GM23338 (cell line): ENCODE results near the gene CSRNP3. TPM values are rescaled to one million over a fixed set of nuclear protein-coding genes. Genes with fewer than 3 reads are reported as not detected.
A peak's percentile ranks its signal among the peaks of the same experiment; 100 is the strongest.

Experiments
- ATAC-seq: fragments of 200-7000 bp; cut with Tn5 transposase; 3 replicates; pipeline ENCODE4 v1.9.1; 2020
- DNase-seq: peaks from one replicate; pipeline ENCODE4 v3.0.0-alpha.2; 2015; ENCODE audit warnings: low spot score
- H2AFZ ChIP-seq: fragments of 200-600 bp; sonication (generic); 2 replicates; pipeline ENCODE4 v1.8.0; 2016; ENCODE audit warnings: antibody characterized with exemption, mild to moderate bottlenecking, moderate library complexity
- H3F3A ChIP-seq: fragments of 200-600 bp; sonication (generic); replicated peaks from 2 replicates; pipeline ENCODE4 v1.8.0; 2017; ENCODE audit warnings: antibody characterized with exemption, mixed run types, low read depth
- H3K27ac ChIP-seq: fragments of 200-600 bp; sonication (generic); 2 replicates; pipeline ENCODE4 v1.6.1; 2016; ENCODE audit warnings: low read depth
- H3K27me3 ChIP-seq: fragments of 200-600 bp; sonication (generic); 2 replicates; pipeline ENCODE4 v1.8.0; 2016; ENCODE audit warnings: mild to moderate bottlenecking, mixed run types, moderate library complexity; ENCODE audit not compliant: insufficient read depth
- H3K36me3 ChIP-seq: fragments of 200-600 bp; sonication (generic); 2 replicates; pipeline ENCODE4 v1.8.0; 2016; ENCODE audit warnings: mild to moderate bottlenecking; ENCODE audit not compliant: insufficient read depth
- H3K4me1 ChIP-seq: fragments of 200-600 bp; sonication (generic); 2 replicates; pipeline ENCODE4 v1.8.0; 2016; ENCODE audit warnings: mild to moderate bottlenecking, moderate library complexity; ENCODE audit not compliant: insufficient read depth
- H3K4me2 ChIP-seq: fragments of 200-600 bp; sonication (generic); 2 replicates; pipeline ENCODE4 v1.7.1; 2017; ENCODE audit warnings: mixed run types
- H3K4me3 ChIP-seq: fragments of 200-600 bp; sonication (generic); 2 replicates; pipeline ENCODE4 v1.6.1; 2016; ENCODE audit warnings: mixed run types
- H3K79me2 ChIP-seq: fragments of 200-600 bp; sonication (generic); replicated peaks from 2 replicates; pipeline ENCODE4 v1.8.0; 2017; ENCODE audit warnings: mild to moderate bottlenecking; ENCODE audit not compliant: insufficient read depth
- H3K9me2 ChIP-seq: fragments of 200-600 bp; sonication (generic); 2 replicates; pipeline ENCODE4 v1.8.0; 2017; ENCODE audit not compliant: insufficient read depth
- H4K20me1 ChIP-seq: fragments of 200-600 bp; sonication (generic); replicated peaks from 2 replicates; pipeline ENCODE4 v1.8.0; 2017; ENCODE audit warnings: mild to moderate bottlenecking; ENCODE audit not compliant: insufficient read depth
- H3K27ac Mint-ChIP-seq: 2 replicates; pipeline ENCODE4 v1.8.0; 2020; ENCODE audit warnings: inconsistent platforms, mild to moderate bottlenecking, moderate library complexity, mixed read lengths
- H3K27me3 Mint-ChIP-seq: 3 replicates; pipeline ENCODE4 v1.8.0; 2022; ENCODE audit warnings: low read depth, mild to moderate bottlenecking, moderate library complexity, mixed read lengths, inconsistent platforms; ENCODE audit not compliant: insufficient read depth, poor library complexity
- H3K36me3 Mint-ChIP-seq: 3 replicates; pipeline ENCODE4 v1.8.0; 2021; ENCODE audit warnings: low read depth, mild to moderate bottlenecking, inconsistent platforms, moderate library complexity, mixed read lengths
- H3K4me1 Mint-ChIP-seq: 3 replicates; pipeline ENCODE4 v1.8.0; 2020; ENCODE audit warnings: mild to moderate bottlenecking, inconsistent platforms, mixed read lengths
- H3K4me3 Mint-ChIP-seq: 3 replicates; pipeline ENCODE4 v1.8.0; 2021; ENCODE audit warnings: moderate library complexity, mild to moderate bottlenecking, inconsistent platforms, mixed read lengths
- H3K9me3 Mint-ChIP-seq: 3 replicates; pipeline ENCODE4 v1.8.0; 2020; ENCODE audit warnings: moderate library complexity, mild to moderate bottlenecking, inconsistent platforms, mixed read lengths
- CREB1 ChIP-seq: fragments of 250-450 bp; sonication (Bioruptor Pico); IDR thresholded peaks from 2 replicates; pipeline ENCODE4 v1.5.0; 2020; ENCODE audit warnings: low read depth, mild to moderate bottlenecking, moderate library complexity
- EZH2phosphoT487 ChIP-seq: fragments of 200-600 bp; sonication (generic); IDR thresholded peaks from one replicate; pipeline ENCODE4 v1.8.1; 2018; ENCODE audit warnings: antibody characterized with exemption; ENCODE audit not compliant: unreplicated experiment
- JUNB ChIP-seq: IDR thresholded peaks from one replicate; pipeline ENCODE4 v1.6.1; 2016; ENCODE audit warnings: antibody characterized with exemption; ENCODE audit not compliant: unreplicated experiment
- NANOG ChIP-seq: IDR thresholded peaks from 2 replicates; pipeline ENCODE4 v1.6.1; 2016; ENCODE audit warnings: antibody characterized with exemption, borderline replicate concordance
- POLR2AphosphoS5 ChIP-seq: IDR thresholded peaks from 2 replicates; pipeline ENCODE4 v1.6.1; 2016; ENCODE audit warnings: antibody characterized with exemption, low read depth
- STAT1 ChIP-seq: IDR thresholded peaks from one replicate; pipeline ENCODE4 v1.6.1; 2016; ENCODE audit warnings: antibody characterized with exemption; ENCODE audit not compliant: unreplicated experiment
- polyA plus RNA-seq: library from polyadenylated mRNA; unstranded; fragments of >200 nt; fragmentation: Nextera tagmentation; extraction: Ambion mirVana; gene quantifications from 2 replicates; pipeline ENCODE4 v1.2.1, GENCODE V29; 2016
- total RNA-seq: library from RNA; depleted of rRNA; stranded (reverse); fragments of >200 nt; shearing (Covaris generic); gene quantifications from 2 replicates; pipeline ENCODE4 v1.2.3, GENCODE V29; 2014
- TF ChIP-seq, protein P1 (sequence below): IDR thresholded peaks from one replicate; pipeline ENCODE4 v1.6.1; 2018; ENCODE audit warnings: antibody characterized with exemption; ENCODE audit not compliant: unreplicated experiment
- TF ChIP-seq, protein P2 (sequence below): IDR thresholded peaks from 2 replicates; pipeline ENCODE4 v1.6.1; 2016; ENCODE audit warnings: antibody characterized with exemption
- TF ChIP-seq, protein P3 (sequence below): fragments of 250-450 bp; sonication (Bioruptor Pico); IDR thresholded peaks from 2 replicates; pipeline ENCODE4 v1.5.0; 2020; ENCODE audit warnings: mild to moderate bottlenecking, moderate library complexity
- TF ChIP-seq, protein P4 (sequence below), 2 experiments: fragments of 200-600 bp in 1 of 2; sonication (generic) in 1 of 2; conservative IDR thresholded peaks; 2 replicates each; pipeline versions ENCODE4 v1.5.1 to v1.6.1; 2016 to 2017; ENCODE audit warnings: antibody characterized with exemption in 2 of 2, low read depth in 2 of 2, mild to moderate bottlenecking in 2 of 2, moderate library complexity in 1 of 2

Gene CSRNP3
- total and polyA plus RNA-seq, 2 experiments from 2014 or later = 3.8 to 6.8 TPM

DNA sequence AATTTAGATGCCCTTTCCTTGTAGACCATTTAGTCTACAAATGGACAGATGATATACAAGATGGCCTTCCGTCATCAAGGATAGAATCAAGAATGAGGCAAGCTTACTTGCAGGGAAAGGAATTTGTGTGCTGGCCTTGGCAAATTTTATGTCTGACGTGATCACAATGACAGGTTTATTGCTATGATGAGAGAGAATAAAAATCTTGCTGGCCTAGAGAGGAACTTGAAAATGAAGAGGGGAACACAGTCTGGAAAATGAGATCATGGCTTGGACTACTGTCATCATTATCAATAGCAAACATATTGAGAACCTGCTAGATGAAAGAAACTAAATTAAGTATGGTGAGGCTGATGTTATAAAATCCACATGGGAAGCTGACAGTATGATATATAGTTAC is 66.0 kb downstream of the CSRNP3 start:
- Mint-ChIP-seq H3K27me3 (peaks cover 3% of the 10 kb centered on the region), H3K27ac (peak overlapping the region; percentile 12; the same call in 1 of the 2 replicates), H3K36me3 (peaks cover 5% of the 10 kb centered on the region; the same call in 2 of the 3 replicates), H3K4me1 (peaks cover 8% of the 10 kb centered on the region), H3K4me3 (no peak overlapping the region), H3K9me3 (no peaks in the 10 kb centered on the region)
- Histone ChIP-seq H3F3A (no peaks in the 10 kb centered on the region), H3K27me3 (no peaks in the 10 kb centered on the region), H3K36me3 (no peaks in the 10 kb centered on the region), H2AFZ (no peak overlapping the region), H4K20me1 (no peaks in the 10 kb centered on the region), H3K4me3 (no peak overlapping the region), H3K79me2 (no peaks in the 10 kb centered on the region), H3K9me2 (no peaks in the 10 kb centered on the region), H3K4me2 (no peak overlapping the region), H3K27ac (no peak overlapping the region), H3K4me1 (0 out of 2 replicates have a peak, but pooled peaks cover 2% of the 10 kb centered on the region)
- TF ChIP-seq STAT1 = no peak
- TF ChIP-seq, protein P1, sequence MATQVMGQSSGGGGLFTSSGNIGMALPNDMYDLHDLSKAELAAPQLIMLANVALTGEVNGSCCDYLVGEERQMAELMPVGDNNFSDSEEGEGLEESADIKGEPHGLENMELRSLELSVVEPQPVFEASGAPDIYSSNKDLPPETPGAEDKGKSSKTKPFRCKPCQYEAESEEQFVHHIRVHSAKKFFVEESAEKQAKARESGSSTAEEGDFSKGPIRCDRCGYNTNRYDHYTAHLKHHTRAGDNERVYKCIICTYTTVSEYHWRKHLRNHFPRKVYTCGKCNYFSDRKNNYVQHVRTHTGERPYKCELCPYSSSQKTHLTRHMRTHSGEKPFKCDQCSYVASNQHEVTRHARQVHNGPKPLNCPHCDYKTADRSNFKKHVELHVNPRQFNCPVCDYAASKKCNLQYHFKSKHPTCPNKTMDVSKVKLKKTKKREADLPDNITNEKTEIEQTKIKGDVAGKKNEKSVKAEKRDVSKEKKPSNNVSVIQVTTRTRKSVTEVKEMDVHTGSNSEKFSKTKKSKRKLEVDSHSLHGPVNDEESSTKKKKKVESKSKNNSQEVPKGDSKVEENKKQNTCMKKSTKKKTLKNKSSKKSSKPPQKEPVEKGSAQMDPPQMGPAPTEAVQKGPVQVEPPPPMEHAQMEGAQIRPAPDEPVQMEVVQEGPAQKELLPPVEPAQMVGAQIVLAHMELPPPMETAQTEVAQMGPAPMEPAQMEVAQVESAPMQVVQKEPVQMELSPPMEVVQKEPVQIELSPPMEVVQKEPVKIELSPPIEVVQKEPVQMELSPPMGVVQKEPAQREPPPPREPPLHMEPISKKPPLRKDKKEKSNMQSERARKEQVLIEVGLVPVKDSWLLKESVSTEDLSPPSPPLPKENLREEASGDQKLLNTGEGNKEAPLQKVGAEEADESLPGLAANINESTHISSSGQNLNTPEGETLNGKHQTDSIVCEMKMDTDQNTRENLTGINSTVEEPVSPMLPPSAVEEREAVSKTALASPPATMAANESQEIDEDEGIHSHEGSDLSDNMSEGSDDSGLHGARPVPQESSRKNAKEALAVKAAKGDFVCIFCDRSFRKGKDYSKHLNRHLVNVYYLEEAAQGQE = no peak
- TF ChIP-seq NANOG = no peak
- TF ChIP-seq JUNB = no peak
- TF ChIP-seq, protein P2, sequence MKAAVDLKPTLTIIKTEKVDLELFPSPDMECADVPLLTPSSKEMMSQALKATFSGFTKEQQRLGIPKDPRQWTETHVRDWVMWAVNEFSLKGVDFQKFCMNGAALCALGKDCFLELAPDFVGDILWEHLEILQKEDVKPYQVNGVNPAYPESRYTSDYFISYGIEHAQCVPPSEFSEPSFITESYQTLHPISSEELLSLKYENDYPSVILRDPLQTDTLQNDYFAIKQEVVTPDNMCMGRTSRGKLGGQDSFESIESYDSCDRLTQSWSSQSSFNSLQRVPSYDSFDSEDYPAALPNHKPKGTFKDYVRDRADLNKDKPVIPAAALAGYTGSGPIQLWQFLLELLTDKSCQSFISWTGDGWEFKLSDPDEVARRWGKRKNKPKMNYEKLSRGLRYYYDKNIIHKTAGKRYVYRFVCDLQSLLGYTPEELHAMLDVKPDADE = no peak
- no peak for TF ChIP-seq CREB1
- no peak for TF ChIP-seq EZH2phosphoT487
- no peak for TF ChIP-seq POLR2AphosphoS5
- TF ChIP-seq, protein P3, sequence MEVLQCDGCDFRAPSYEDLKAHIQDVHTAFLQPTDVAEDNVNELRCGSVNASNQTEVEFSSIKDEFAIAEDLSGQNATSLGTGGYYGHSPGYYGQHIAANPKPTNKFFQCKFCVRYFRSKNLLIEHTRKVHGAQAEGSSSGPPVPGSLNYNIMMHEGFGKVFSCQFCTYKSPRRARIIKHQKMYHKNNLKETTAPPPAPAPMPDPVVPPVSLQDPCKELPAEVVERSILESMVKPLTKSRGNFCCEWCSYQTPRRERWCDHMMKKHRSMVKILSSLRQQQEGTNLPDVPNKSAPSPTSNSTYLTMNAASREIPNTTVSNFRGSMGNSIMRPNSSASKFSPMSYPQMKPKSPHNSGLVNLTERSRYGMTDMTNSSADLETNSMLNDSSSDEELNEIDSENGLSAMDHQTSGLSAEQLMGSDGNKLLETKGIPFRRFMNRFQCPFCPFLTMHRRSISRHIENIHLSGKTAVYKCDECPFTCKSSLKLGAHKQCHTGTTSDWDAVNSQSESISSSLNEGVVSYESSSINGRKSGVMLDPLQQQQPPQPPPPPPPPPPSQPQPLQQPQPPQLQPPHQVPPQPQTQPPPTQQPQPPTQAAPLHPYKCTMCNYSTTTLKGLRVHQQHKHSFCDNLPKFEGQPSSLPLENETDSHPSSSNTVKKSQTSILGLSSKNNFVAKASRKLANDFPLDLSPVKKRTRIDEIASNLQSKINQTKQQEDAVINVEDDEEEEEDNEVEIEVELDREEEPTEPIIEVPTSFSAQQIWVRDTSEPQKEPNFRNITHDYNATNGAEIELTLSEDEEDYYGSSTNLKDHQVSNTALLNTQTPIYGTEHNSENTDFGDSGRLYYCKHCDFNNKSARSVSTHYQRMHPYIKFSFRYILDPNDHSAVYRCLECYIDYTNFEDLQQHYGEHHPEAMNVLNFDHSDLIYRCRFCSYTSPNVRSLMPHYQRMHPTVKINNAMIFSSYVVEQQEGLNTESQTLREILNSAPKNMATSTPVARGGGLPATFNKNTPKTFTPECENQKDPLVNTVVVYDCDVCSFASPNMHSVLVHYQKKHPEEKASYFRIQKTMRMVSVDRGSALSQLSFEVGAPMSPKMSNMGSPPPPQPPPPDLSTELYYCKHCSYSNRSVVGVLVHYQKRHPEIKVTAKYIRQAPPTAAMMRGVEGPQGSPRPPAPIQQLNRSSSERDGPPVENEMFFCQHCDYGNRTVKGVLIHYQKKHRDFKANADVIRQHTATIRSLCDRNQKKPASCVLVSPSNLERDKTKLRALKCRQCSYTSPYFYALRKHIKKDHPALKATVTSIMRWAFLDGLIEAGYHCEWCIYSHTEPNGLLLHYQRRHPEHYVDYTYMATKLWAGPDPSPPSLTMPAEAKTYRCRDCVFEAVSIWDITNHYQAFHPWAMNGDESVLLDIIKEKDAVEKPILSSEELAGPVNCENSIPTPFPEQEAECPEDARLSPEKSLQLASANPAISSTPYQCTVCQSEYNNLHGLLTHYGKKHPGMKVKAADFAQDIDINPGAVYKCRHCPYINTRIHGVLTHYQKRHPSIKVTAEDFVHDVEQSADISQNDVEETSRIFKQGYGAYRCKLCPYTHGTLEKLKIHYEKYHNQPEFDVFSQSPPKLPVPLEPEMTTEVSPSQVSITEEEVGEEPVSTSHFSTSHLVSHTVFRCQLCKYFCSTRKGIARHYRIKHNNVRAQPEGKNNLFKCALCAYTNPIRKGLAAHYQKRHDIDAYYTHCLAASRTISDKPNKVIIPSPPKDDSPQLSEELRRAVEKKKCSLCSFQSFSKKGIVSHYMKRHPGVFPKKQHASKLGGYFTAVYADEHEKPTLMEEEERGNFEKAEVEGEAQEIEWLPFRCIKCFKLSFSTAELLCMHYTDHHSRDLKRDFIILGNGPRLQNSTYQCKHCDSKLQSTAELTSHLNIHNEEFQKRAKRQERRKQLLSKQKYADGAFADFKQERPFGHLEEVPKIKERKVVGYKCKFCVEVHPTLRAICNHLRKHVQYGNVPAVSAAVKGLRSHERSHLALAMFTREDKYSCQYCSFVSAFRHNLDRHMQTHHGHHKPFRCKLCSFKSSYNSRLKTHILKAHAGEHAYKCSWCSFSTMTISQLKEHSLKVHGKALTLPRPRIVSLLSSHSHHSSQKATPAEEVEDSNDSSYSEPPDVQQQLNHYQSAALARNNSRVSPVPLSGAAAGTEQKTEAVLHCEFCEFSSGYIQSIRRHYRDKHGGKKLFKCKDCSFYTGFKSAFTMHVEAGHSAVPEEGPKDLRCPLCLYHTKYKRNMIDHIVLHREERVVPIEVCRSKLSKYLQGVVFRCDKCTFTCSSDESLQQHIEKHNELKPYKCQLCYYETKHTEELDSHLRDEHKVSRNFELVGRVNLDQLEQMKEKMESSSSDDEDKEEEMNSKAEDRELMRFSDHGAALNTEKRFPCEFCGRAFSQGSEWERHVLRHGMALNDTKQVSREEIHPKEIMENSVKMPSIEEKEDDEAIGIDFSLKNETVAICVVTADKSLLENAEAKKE (CRISPR knock-in tag) = no peak
- TF ChIP-seq, protein P4, sequence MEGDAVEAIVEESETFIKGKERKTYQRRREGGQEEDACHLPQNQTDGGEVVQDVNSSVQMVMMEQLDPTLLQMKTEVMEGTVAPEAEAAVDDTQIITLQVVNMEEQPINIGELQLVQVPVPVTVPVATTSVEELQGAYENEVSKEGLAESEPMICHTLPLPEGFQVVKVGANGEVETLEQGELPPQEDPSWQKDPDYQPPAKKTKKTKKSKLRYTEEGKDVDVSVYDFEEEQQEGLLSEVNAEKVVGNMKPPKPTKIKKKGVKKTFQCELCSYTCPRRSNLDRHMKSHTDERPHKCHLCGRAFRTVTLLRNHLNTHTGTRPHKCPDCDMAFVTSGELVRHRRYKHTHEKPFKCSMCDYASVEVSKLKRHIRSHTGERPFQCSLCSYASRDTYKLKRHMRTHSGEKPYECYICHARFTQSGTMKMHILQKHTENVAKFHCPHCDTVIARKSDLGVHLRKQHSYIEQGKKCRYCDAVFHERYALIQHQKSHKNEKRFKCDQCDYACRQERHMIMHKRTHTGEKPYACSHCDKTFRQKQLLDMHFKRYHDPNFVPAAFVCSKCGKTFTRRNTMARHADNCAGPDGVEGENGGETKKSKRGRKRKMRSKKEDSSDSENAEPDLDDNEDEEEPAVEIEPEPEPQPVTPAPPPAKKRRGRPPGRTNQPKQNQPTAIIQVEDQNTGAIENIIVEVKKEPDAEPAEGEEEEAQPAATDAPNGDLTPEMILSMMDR (conservative IDR thresholded peaks at IDR 0.05; ENCODE audit: low read depth in 2 of 2) = no peak
- ATAC-seq (no peak), DNase-seq (no peak)
